Measurements from ENCODE around the gene BAK1.
"Not testable (repeated sequence)": the region's sequence is repeated elsewhere in the genome, so short reads cannot be mapped to it uniquely, and the experiment has no call there.

The BAK1 gene

GRCh38 chr6:33549196-33549595, 30.9 kb downstream of the BAK1 start:
- no peak for DNase-seq

DNA sequence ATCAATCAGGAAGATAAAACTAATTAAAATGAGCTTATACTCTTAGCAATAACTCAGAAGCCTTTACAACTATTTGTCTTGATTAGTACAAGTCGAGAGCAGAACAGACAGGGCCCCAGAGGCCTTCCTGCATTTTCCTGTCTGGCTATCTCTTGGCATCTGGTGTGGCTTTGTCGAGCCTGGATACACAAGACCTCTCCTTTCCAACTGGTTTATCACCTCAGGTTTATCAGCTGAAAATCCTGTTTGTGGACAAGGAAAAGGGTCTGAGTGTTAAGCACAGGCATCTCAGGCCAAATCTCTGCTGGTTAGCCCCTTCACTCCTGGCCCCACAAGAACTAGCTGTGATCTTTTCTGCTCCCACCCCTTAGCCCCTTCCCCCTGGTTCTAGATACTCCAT, 32.6 kb downstream of the BAK1 start:
- no peak for DNase-seq

GRCh38 chr6:33546766-33547165, 33.3 kb downstream of the BAK1 start:
- no peak for DNase-seq

- not testable (repeated sequence) for DNase-seq
These were observed 34.8 kb downstream of the BAK1 start for GRCh38 chr6:33545292-33545691.

DNA sequence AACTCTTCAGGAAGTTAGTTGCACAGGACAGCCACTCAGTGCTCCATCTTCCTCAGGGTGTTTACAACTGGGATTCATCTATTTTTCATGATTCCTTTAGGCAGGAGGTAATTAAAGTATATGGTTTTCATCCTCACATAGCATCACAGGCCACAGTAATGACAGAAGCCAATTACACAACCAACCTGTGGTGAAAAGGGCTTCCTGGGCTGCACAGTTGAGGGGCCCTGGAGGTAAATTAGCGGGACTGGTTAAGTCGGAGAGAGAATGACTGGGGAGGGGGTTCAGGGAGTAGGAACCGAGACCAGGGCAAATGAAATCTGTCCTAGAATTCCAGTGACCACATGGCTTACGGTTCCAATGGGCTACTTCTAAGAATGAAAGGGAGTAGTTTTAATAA, 37.0 kb downstream of the BAK1 start:
- no peak for DNase-seq

DNA sequence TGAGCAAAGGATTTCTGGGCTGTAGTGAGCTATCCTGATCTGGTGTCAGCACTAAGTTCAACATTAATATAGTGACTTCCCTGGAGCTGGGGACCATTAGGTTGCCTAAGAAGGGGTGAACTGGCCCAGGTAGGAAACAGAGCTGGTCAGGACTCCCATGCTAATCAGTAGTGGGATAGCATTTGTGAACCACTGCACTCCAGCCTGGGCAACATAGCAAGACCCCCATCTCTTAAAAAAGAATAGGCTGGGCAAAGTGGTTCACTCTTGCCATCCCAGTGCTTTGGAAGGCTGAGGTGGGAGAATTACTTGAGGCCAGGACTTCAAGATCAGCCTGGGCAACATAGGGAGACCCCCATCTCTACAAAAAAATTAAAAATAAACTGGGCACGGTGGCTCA, 39.3 kb downstream of the BAK1 start:
- DNase-seq, result no peak

GRCh38 chr6:33534702-33535101, 45.4 kb downstream of the BAK1 start:
- no peak for DNase-seq

GRCh38 chr6:33533163-33533869, 46.8 kb downstream of the BAK1 start:
- not testable (repeated sequence) for DNase-seq

DNA sequence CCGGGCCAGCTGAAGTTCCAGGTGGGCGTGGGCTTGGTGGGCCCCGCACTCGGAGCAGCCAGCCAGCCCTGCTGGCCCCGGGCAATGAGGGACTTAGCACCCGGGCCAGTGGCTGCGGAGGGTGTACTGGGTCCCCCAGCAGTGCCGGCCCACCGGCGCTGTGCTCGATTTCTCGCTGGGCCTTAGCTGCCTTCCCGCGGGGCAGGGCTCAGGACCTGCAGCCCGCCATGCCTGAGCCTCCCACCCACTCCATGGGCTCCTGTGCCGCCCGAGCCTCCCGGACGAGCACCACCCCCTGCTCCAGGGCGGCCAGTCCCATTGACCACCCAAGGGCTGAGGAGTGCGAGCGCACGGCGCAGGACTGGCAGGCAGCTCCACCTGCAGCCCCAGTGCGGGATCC, 47.6 kb downstream of the BAK1 start:
- not testable (repeated sequence) for DNase-seq

DNA sequence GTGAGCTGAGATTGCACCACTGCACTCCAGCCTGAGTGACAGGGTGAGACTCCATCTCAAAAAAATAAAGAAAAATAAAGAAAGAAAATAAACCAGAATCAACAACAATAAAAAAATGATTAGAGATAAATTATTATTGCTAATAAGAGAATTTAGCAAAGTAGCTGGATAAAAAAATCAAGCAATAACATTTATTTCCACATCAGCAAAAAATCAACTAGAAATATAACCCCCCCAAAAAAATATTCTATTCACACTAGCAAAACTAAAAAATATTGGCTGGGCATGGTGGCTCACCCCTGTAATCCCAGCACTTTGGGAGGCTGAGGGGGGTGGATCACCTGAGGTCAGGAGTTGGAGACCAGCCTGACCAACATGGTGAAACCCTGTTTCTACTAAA, 49.5 kb downstream of the BAK1 start:
- DNase-seq, result not testable (repeated sequence)

Data from EL (cell line).